Erythroblast (primary cell): ENCODE measurements around the gene CFLAR.

ENCODE experiments used
- GATA1 ChIP-seq: IDR thresholded peaks from 2 replicates; pipeline ENCODE4 v1.6.1; 2011; ENCODE audit warnings: low read depth, mild to moderate bottlenecking, control low read depth, low read length, moderate library complexity
- POLR2A ChIP-seq: IDR thresholded peaks from 2 replicates; pipeline ENCODE4 v1.6.1; 2011; ENCODE audit warnings: mild to moderate bottlenecking, low read length

DNA sequence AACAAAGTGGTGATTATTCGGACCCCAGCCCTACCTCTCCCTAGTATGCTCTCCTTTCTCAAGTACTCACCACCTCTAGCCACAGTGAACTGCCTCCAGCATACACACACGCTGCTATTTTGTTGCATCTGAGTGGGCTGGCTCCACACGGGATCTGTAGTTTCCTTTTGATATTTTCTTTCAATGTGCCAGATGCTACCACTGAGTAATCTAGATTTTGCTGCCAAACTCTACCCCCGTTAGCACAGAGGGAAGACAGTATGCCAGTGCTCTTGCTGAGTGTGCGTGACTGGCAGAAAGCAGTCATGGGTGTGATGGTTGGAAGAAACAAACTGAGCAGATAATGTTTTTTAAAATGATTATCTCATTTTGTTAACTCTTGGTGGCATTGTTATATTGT, 11.6 kb downstream of the CFLAR start:
- TF ChIP-seq POLR2A = peak; percentile 91
- TF ChIP-seq GATA1 = no peak
